WTC11 (cell line): Measurements from ENCODE around the gene XPNPEP1. TPM values are rescaled to one million over a fixed set of nuclear protein-coding genes. Genes with fewer than 3 reads are reported as not detected.

Experiments
- ATAC-seq: fragments of 200-7000 bp; cut with Tn5 transposase; 2 replicates; pipeline ENCODE4 v1.10.0; 2021; ENCODE audit warnings: mild to moderate bottlenecking, moderate library complexity
- CTCF ChIA-PET: fragments of 300-600 bp; sonication (Branson Sonifier 250); formaldehyde crosslinking; loops from one replicate; lab custom pipeline; 2021; ENCODE audit warnings: antibody characterized with exemption; lab: Charles Lee
- POLR2A ChIA-PET: fragments of 350-600 bp; sonication (Branson Sonifier 250); formaldehyde crosslinking; loops from one replicate; lab custom pipeline; 2021; ENCODE audit warnings: antibody characterized with exemption; lab: Charles Lee
- DNase-seq: peaks from one replicate; pipeline ENCODE4 v3.0.0; 2021; ENCODE audit warnings: low spot score
- H3K27ac Mint-ChIP-seq: 2 replicates; pipeline ENCODE4 v1.8.0; 2021; ENCODE audit warnings: mixed read lengths
- H3K27me3 Mint-ChIP-seq: 2 replicates; pipeline ENCODE4 v1.8.0; 2021; ENCODE audit warnings: low read depth, mild to moderate bottlenecking, moderate library complexity, mixed read lengths
- H3K36me3 Mint-ChIP-seq: 2 replicates; pipeline ENCODE4 v1.8.0; 2021; ENCODE audit warnings: mixed read lengths
- H3K4me1 Mint-ChIP-seq: 2 replicates; pipeline ENCODE4 v1.8.0; 2022; ENCODE audit warnings: mixed read lengths
- H3K4me3 Mint-ChIP-seq: 2 replicates; pipeline ENCODE4 v1.8.0; 2021; ENCODE audit warnings: mild to moderate bottlenecking, moderate library complexity, mixed read lengths
- H3K9me3 Mint-ChIP-seq: 2 replicates; pipeline ENCODE4 v1.8.0; 2021; ENCODE audit warnings: mixed read lengths
- ATF1 ChIP-seq: sonication (generic); formaldehyde crosslinking; IDR thresholded peaks from 2 replicates; pipeline ENCODE4 v1.8.1; 2023; ENCODE audit warnings: mild to moderate bottlenecking, moderate library complexity, missing genetic modification reagents
- EMX1 ChIP-seq: fragments of 250-450 bp; sonication (Bioruptor Pico); IDR thresholded peaks from 2 replicates; pipeline ENCODE4 v1.8.0; 2021; ENCODE audit warnings: mild to moderate bottlenecking
- GTF2I ChIP-seq: fragments of 250-450 bp; sonication (Bioruptor Pico); conservative IDR thresholded peaks from 2 replicates; pipeline ENCODE4 v1.4.0; 2021; ENCODE audit warnings: mild to moderate bottlenecking
- NFYB ChIP-seq: sonication (generic); formaldehyde crosslinking; conservative IDR thresholded peaks from 2 replicates; pipeline ENCODE4 v1.8.0; 2022; ENCODE audit warnings: low read depth, missing genetic modification reagents
- RELA ChIP-seq: sonication (generic); formaldehyde crosslinking; IDR thresholded peaks from 2 replicates; pipeline ENCODE4 v1.8.1; 2022; ENCODE audit warnings: missing genetic modification reagents, mild to moderate bottlenecking, borderline replicate concordance
- SMAD4 ChIP-seq: sonication (generic); formaldehyde crosslinking; IDR thresholded peaks from 2 replicates; pipeline ENCODE4 v1.8.0; 2022; ENCODE audit warnings: mild to moderate bottlenecking, missing genetic modification reagents
- TCF7 ChIP-seq: sonication (generic); formaldehyde crosslinking; IDR thresholded peaks from 2 replicates; pipeline ENCODE4 v1.8.0; 2022; ENCODE audit warnings: mild to moderate bottlenecking, low read depth, missing genetic modification reagents, moderate library complexity
- TEAD4 ChIP-seq: sonication (generic); formaldehyde crosslinking; IDR thresholded peaks from 2 replicates; pipeline ENCODE4 v1.8.0; 2022; ENCODE audit warnings: mild to moderate bottlenecking, missing genetic modification reagents
- ZNF138 ChIP-seq: sonication (generic); formaldehyde crosslinking; conservative IDR thresholded peaks from 2 replicates; pipeline ENCODE4 v1.8.1; 2022; ENCODE audit warnings: mild to moderate bottlenecking, moderate library complexity, missing genetic modification reagents
- ZNF219 ChIP-seq: sonication (generic); formaldehyde crosslinking; IDR thresholded peaks from 2 replicates; pipeline ENCODE4 v1.8.0; 2023; ENCODE audit warnings: missing genetic modification reagents, mild to moderate bottlenecking, borderline replicate concordance
- ZNF416 ChIP-seq: fragments of 250-450 bp; sonication (Bioruptor Pico); IDR thresholded peaks from 2 replicates; pipeline ENCODE4 v1.9.0; 2021; ENCODE audit warnings: mild to moderate bottlenecking, inconsistent platforms
- total RNA-seq: library from RNA; stranded (reverse); gene quantifications from 3 replicates; pipeline ENCODE4 v1.2.3, GENCODE V29; 2021
- TF ChIP-seq, protein P1 (sequence below): fragments of 250-450 bp; sonication (Bioruptor Pico); IDR thresholded peaks from 2 replicates; pipeline ENCODE4 v1.9.0; 2021; ENCODE audit warnings: mild to moderate bottlenecking
- TF ChIP-seq, protein P2 (sequence below): sonication (generic); formaldehyde crosslinking; IDR thresholded peaks from 2 replicates; pipeline ENCODE4 v1.8.1; 2023; ENCODE audit warnings: mild to moderate bottlenecking, missing genetic modification reagents, moderate library complexity
- TF ChIP-seq, protein P3 (sequence below): sonication (generic); formaldehyde crosslinking; IDR thresholded peaks from 2 replicates; pipeline ENCODE4 v1.8.0; 2022; ENCODE audit warnings: mild to moderate bottlenecking, missing genetic modification reagents
- TF ChIP-seq, protein P4 (sequence below): sonication (generic); formaldehyde crosslinking; conservative IDR thresholded peaks from 2 replicates; pipeline ENCODE4 v1.8.1; 2023; ENCODE audit warnings: mild to moderate bottlenecking, low read depth, missing genetic modification reagents, moderate library complexity
- TF ChIP-seq, protein P5 (sequence below): fragments of 250-450 bp; sonication (Bioruptor Pico); IDR thresholded peaks from 2 replicates; pipeline ENCODE4 v1.8.0; 2021; ENCODE audit warnings: mild to moderate bottlenecking
- TF ChIP-seq, protein P6 (sequence below): sonication (generic); formaldehyde crosslinking; IDR thresholded peaks from 2 replicates; pipeline ENCODE4 v1.8.1; 2023; ENCODE audit warnings: mild to moderate bottlenecking, missing genetic modification reagents, moderate library complexity
- TF ChIP-seq, protein P7 (sequence below): fragments of 200-600 bp; IDR thresholded peaks from 2 replicates; pipeline ENCODE4 v1.8.0; 2022; ENCODE audit warnings: antibody characterized with exemption
- TF ChIP-seq, protein P8 (sequence below): fragments of 250-450 bp; sonication (Bioruptor Pico); IDR thresholded peaks from 2 replicates; pipeline ENCODE4 v1.9.0; 2021; ENCODE audit warnings: mild to moderate bottlenecking

Gene XPNPEP1
- total RNA-seq, 1 experiment from 2014 or later, result 59.3 TPM

DNA sequence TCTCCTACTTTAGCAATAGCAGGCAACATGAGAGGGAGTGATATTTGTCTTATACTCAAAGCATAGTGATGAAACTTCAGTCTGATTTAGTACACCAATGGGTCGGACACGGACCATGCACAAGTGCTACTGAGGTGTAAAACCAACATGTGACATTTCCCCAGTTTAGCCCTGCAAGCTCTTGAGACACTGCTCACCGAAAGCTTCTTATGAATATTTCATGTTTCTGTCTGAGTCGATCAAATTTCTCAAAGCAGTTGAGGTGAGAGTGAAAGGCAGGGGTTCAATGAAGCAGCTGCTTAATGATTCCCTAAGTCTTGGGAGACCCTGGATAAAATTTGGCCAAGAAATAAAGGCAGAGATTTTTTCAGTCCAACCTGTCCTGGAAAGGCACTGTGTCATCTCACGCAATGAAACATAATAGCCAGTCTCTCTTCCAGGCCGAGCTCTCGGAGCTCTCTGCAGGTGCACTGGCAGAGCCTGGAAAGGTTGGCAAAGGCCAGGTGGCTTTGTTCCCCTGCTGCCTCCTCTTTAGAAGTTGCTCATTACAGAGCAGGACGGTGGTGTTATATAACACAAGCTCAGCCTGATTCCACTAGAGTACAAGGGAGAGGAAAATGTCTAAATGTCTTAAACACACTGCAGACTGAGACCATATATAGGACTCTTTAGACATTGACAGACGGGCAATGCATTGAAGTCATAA, 33.9 kb upstream of the XPNPEP1 start:
- H3K9me3 Mint-ChIP-seq, result 0 out of 2 replicates have a peak, but pooled peaks cover 3% of the 10 kb centered on the region
- peaks cover 56% of the 10 kb centered on the region for H3K4me1 Mint-ChIP-seq
- H3K4me3 Mint-ChIP-seq, result no peak overlapping the region
- ATAC-seq, result no peak
- DNase-seq, result no peak
- H3K27ac Mint-ChIP-seq, result no peak overlapping the region
- ChIA-PET POLR2A (no interaction called here), CTCF (interaction anchor here (1.0 to 2.1 kb wide), 4 partner anchors 12 to 73 kb away, joined by 3 to 18 read pairs (median 4); no protein-coding TSS in a partner anchor)
- H3K36me3 Mint-ChIP-seq, result no peaks in the 10 kb centered on the region
- no peaks in the 10 kb centered on the region; the same call in 1 of the 2 replicates for H3K27me3 Mint-ChIP-seq
- TF ChIP-seq NFYB (CRISPR knock-in tag) (no peak), EMX1 (CRISPR knock-in tag) (no peak), TEAD4 (CRISPR knock-in tag) (no peak), ZNF219 (CRISPR knock-in tag) (no peak), ZNF138 (CRISPR knock-in tag) (no peak), TCF7 (CRISPR knock-in tag) (no peak), GTF2I (CRISPR knock-in tag) (no peak), RELA (CRISPR knock-in tag) (no peak)
- TF ChIP-seq, protein P1, sequence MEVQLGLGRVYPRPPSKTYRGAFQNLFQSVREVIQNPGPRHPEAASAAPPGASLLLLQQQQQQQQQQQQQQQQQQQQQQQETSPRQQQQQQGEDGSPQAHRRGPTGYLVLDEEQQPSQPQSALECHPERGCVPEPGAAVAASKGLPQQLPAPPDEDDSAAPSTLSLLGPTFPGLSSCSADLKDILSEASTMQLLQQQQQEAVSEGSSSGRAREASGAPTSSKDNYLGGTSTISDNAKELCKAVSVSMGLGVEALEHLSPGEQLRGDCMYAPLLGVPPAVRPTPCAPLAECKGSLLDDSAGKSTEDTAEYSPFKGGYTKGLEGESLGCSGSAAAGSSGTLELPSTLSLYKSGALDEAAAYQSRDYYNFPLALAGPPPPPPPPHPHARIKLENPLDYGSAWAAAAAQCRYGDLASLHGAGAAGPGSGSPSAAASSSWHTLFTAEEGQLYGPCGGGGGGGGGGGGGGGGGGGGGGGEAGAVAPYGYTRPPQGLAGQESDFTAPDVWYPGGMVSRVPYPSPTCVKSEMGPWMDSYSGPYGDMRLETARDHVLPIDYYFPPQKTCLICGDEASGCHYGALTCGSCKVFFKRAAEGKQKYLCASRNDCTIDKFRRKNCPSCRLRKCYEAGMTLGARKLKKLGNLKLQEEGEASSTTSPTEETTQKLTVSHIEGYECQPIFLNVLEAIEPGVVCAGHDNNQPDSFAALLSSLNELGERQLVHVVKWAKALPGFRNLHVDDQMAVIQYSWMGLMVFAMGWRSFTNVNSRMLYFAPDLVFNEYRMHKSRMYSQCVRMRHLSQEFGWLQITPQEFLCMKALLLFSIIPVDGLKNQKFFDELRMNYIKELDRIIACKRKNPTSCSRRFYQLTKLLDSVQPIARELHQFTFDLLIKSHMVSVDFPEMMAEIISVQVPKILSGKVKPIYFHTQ (CRISPR knock-in tag), result no peak
- TF ChIP-seq, protein P2, sequence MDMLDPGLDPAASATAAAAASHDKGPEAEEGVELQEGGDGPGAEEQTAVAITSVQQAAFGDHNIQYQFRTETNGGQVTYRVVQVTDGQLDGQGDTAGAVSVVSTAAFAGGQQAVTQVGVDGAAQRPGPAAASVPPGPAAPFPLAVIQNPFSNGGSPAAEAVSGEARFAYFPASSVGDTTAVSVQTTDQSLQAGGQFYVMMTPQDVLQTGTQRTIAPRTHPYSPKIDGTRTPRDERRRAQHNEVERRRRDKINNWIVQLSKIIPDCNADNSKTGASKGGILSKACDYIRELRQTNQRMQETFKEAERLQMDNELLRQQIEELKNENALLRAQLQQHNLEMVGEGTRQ (CRISPR knock-in tag), result no peak
- TF ChIP-seq, protein P3, sequence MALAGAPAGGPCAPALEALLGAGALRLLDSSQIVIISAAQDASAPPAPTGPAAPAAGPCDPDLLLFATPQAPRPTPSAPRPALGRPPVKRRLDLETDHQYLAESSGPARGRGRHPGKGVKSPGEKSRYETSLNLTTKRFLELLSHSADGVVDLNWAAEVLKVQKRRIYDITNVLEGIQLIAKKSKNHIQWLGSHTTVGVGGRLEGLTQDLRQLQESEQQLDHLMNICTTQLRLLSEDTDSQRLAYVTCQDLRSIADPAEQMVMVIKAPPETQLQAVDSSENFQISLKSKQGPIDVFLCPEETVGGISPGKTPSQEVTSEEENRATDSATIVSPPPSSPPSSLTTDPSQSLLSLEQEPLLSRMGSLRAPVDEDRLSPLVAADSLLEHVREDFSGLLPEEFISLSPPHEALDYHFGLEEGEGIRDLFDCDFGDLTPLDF (CRISPR knock-in tag), result no peak
- TF ChIP-seq, protein P4, sequence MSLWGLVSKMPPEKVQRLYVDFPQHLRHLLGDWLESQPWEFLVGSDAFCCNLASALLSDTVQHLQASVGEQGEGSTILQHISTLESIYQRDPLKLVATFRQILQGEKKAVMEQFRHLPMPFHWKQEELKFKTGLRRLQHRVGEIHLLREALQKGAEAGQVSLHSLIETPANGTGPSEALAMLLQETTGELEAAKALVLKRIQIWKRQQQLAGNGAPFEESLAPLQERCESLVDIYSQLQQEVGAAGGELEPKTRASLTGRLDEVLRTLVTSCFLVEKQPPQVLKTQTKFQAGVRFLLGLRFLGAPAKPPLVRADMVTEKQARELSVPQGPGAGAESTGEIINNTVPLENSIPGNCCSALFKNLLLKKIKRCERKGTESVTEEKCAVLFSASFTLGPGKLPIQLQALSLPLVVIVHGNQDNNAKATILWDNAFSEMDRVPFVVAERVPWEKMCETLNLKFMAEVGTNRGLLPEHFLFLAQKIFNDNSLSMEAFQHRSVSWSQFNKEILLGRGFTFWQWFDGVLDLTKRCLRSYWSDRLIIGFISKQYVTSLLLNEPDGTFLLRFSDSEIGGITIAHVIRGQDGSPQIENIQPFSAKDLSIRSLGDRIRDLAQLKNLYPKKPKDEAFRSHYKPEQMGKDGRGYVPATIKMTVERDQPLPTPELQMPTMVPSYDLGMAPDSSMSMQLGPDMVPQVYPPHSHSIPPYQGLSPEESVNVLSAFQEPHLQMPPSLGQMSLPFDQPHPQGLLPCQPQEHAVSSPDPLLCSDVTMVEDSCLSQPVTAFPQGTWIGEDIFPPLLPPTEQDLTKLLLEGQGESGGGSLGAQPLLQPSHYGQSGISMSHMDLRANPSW (CRISPR knock-in tag), result no peak

DNA sequence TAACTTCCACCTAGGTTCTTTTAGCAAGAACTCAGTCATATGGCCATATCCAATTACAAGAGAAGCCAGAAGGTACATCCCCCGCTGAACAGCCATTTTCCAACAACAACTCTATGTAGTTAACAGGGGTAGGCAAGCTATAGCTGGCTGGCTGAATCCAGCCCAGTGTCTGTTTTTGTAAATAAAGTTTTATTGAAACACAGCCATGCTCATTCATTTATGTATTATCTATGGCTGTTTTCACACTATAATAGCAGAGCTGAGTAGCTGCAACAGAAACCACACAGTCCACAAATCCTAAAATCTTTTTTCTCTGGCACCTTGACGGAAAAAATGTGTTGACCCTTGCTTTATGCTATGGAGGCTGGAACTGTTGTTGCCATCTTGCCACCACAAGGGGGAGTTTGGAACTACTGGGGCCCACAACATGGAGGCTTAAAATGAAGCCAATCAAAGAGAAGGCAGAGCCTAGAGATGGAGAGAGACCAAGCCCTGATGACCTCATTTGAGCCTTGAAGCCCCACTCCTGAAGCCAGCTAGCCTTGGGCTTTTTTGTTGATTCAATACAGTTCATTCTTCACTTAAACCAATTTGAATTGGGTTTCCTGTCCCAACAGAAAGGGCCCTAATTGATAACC, 33.3 kb upstream of the XPNPEP1 start:
- no peak overlapping the region for H3K4me3 Mint-ChIP-seq
- TF ChIP-seq, protein P5, sequence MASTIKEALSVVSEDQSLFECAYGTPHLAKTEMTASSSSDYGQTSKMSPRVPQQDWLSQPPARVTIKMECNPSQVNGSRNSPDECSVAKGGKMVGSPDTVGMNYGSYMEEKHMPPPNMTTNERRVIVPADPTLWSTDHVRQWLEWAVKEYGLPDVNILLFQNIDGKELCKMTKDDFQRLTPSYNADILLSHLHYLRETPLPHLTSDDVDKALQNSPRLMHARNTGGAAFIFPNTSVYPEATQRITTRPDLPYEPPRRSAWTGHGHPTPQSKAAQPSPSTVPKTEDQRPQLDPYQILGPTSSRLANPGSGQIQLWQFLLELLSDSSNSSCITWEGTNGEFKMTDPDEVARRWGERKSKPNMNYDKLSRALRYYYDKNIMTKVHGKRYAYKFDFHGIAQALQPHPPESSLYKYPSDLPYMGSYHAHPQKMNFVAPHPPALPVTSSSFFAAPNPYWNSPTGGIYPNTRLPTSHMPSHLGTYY (CRISPR knock-in tag), result 0 out of 2 replicates have a peak, but pooled peaks have one; percentile 35
- TF ChIP-seq SMAD4 (CRISPR knock-in tag) (no peak), ATF1 (CRISPR knock-in tag) (no peak), ZNF416 (no peak)
- TF ChIP-seq, protein P6, sequence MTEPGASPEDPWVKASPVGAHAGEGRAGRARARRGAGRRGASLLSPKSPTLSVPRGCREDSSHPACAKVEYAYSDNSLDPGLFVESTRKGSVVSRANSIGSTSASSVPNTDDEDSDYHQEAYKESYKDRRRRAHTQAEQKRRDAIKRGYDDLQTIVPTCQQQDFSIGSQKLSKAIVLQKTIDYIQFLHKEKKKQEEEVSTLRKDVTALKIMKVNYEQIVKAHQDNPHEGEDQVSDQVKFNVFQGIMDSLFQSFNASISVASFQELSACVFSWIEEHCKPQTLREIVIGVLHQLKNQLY (CRISPR knock-in tag), result no peak
- TF ChIP-seq, protein P7, sequence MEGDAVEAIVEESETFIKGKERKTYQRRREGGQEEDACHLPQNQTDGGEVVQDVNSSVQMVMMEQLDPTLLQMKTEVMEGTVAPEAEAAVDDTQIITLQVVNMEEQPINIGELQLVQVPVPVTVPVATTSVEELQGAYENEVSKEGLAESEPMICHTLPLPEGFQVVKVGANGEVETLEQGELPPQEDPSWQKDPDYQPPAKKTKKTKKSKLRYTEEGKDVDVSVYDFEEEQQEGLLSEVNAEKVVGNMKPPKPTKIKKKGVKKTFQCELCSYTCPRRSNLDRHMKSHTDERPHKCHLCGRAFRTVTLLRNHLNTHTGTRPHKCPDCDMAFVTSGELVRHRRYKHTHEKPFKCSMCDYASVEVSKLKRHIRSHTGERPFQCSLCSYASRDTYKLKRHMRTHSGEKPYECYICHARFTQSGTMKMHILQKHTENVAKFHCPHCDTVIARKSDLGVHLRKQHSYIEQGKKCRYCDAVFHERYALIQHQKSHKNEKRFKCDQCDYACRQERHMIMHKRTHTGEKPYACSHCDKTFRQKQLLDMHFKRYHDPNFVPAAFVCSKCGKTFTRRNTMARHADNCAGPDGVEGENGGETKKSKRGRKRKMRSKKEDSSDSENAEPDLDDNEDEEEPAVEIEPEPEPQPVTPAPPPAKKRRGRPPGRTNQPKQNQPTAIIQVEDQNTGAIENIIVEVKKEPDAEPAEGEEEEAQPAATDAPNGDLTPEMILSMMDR, result peak; percentile 83
- TF ChIP-seq, protein P8, sequence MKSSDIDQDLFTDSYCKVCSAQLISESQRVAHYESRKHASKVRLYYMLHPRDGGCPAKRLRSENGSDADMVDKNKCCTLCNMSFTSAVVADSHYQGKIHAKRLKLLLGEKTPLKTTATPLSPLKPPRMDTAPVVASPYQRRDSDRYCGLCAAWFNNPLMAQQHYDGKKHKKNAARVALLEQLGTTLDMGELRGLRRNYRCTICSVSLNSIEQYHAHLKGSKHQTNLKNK (CRISPR knock-in tag), result no peak
- POLR2A ChIA-PET, result interaction anchor here (1.0 kb wide), 1 partner anchor 72 kb away, joined by 3 read pairs; no protein-coding TSS in a partner anchor

More for the DNA sequence above, 33.3 kb upstream of the XPNPEP1 start:
- Mint-ChIP-seq H3K27ac (no peak overlapping the region; the same call in 1 of the 2 replicates), H3K4me1 (peaks cover 49% of the 10 kb centered on the region), H3K9me3 (0 out of 2 replicates have a peak, but pooled peaks cover 3% of the 10 kb centered on the region), H3K36me3 (no peaks in the 10 kb centered on the region), H3K27me3 (no peaks in the 10 kb centered on the region; the same call in 1 of the 2 replicates)
- CTCF ChIA-PET, result interaction anchor here (0.7 to 2.1 kb wide), 8 partner anchors 12 to 79 kb away, joined by 3 to 18 read pairs (median 5); no protein-coding TSS in a partner anchor
- peak; percentile 93 for ATAC-seq
- DNase-seq, result peak; percentile 39
